Gastroesophageal sphincter (tissue), 3 donors: ENCODE measurements around the gene SNAPC4.

ENCODE experiments used
- EP300 ChIP-seq: sonication (generic); formaldehyde crosslinking; IDR thresholded peaks from one replicate; pipeline ENCODE4 v1.6.1; 2017; ENCODE audit warnings: antibody characterized with exemption, mild to moderate bottlenecking
- POLR2A ChIP-seq, 2 donors: fragments of 450-650 bp; IDR thresholded peaks; one replicate each; pipeline ENCODE4 v1.6.1; 2017; ENCODE audit warnings: antibody characterized with exemption in 2 of 2, mild to moderate bottlenecking in 2 of 2, moderate library complexity in 1 of 2
- POLR2AphosphoS5 ChIP-seq: sonication (generic); formaldehyde crosslinking; IDR thresholded peaks from one replicate; pipeline ENCODE4 v1.6.1; 2017; ENCODE audit warnings: antibody characterized with exemption
- TF ChIP-seq, protein P1 (sequence below), 4 experiments: fragments of 200-600 bp in 2 of 4; fragments of 450-650 bp in 2 of 4; sonication (generic) in 1 of 4; IDR thresholded peaks; one replicate each; pipeline ENCODE4 v1.5.1; 2017 to 2019; ENCODE audit warnings: antibody characterized with exemption in 4 of 4, mild to moderate bottlenecking in 2 of 4, moderate library complexity in 2 of 4

DNA sequence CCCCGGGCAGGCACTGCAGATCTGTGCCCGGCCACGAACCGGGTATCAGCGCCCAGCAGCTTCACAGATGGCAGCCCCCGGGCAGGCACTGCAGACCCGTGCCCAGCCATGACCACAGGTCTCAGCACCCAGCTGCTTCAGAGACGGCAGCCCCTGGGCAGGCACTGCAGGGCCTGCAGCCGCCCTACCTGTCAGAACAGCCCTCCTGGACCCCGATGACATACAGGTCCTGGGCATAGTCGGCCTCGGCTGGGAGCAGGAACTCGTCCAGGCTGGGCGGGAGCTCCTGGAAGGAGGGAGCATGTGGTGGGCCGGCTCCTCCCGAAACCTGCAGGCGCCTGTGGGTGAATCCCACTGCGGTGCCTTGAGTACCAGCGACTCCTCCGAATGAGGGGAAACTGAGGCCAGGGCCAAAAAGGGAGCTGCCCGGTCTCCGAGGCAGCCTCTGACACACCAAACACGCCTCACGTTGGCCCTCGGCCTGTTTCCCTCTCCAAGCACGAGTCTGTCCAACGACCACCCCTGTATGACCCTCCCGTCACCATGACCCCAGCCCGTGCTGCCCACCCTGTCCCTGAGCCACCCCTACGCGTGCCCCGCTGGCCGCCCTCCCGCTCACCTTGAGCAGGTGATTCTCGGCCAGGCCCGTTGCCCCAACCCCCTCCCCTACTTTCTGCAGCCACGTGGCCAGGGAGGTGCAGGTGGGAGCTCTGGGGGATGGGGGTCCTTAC lies 34.0 kb upstream of the SNAPC4 start:
- TF ChIP-seq, protein P1, sequence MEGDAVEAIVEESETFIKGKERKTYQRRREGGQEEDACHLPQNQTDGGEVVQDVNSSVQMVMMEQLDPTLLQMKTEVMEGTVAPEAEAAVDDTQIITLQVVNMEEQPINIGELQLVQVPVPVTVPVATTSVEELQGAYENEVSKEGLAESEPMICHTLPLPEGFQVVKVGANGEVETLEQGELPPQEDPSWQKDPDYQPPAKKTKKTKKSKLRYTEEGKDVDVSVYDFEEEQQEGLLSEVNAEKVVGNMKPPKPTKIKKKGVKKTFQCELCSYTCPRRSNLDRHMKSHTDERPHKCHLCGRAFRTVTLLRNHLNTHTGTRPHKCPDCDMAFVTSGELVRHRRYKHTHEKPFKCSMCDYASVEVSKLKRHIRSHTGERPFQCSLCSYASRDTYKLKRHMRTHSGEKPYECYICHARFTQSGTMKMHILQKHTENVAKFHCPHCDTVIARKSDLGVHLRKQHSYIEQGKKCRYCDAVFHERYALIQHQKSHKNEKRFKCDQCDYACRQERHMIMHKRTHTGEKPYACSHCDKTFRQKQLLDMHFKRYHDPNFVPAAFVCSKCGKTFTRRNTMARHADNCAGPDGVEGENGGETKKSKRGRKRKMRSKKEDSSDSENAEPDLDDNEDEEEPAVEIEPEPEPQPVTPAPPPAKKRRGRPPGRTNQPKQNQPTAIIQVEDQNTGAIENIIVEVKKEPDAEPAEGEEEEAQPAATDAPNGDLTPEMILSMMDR (IDR thresholded peaks at IDR 0.05), result no peak
- TF ChIP-seq EP300 (no peak), POLR2A (IDR thresholded peaks at IDR 0.05) (no peak), POLR2AphosphoS5 (no peak)
